HEK293 (cell line): Measurements from ENCODE around the gene EFCAB9.

Experiments
- KLF16 ChIP-seq: fragments of 450-650 bp; formaldehyde crosslinking; IDR thresholded peaks from 2 replicates; pipeline ENCODE4 v1.5.1; 2017; ENCODE audit warnings: missing biosample characterization, missing genetic modification characterization
- KLF7 ChIP-seq: fragments of 450-650 bp; formaldehyde crosslinking; IDR thresholded peaks from 2 replicates; pipeline ENCODE4 v1.5.1; 2016; ENCODE audit warnings: missing biosample characterization, missing genetic modification characterization, borderline replicate concordance
- SP2 ChIP-seq: fragments of 450-650 bp; formaldehyde crosslinking; IDR thresholded peaks from 2 replicates; pipeline ENCODE4 v1.5.1; 2016; ENCODE audit warnings: missing biosample characterization, missing genetic modification characterization
- ZNF169 ChIP-seq: fragments of 450-650 bp; formaldehyde crosslinking; IDR thresholded peaks from 2 replicates; pipeline ENCODE4 v1.5.1; 2016; ENCODE audit warnings: missing biosample characterization, missing genetic modification characterization
- ZNF521 ChIP-seq: fragments of 450-650 bp; formaldehyde crosslinking; IDR thresholded peaks from 2 replicates; pipeline ENCODE4 v1.5.1; 2017; ENCODE audit warnings: missing biosample characterization, mild to moderate bottlenecking, missing genetic modification characterization
- TF ChIP-seq, protein P1 (sequence below): fragments of 450-650 bp; formaldehyde crosslinking; IDR thresholded peaks from 2 replicates; pipeline ENCODE4 v1.5.1; 2016; ENCODE audit warnings: missing biosample characterization, missing genetic modification characterization
- TF ChIP-seq, protein P2 (sequence below): fragments of 450-650 bp; formaldehyde crosslinking; IDR thresholded peaks from 2 replicates; pipeline ENCODE4 v1.5.1; 2016; ENCODE audit warnings: missing biosample characterization, missing genetic modification characterization

DNA sequence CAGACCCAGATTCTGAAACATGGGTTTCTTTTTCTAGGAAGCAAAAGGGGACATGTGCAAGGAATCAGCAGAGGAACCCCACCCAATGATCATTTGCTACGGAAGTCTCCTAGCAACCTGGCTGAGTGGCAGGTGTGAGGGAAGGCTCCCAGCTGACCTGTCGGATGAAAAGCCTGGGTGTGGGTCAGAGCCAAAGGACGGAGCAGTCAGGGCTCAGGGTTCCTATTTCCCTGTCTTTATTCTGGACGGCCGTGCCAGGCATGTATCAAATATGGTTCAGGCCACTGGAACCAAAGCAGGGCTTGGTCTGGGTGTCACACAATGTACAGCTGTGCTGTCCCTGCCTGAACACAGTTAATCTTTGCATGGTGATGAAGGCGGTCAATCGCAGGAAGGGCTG lies 26.1 kb upstream of the EFCAB9 start:
- TF ChIP-seq KLF7 (tag by site-specific recombination) (no peak), ZNF521 (tag by site-specific recombination) (no peak), KLF16 (tag by site-specific recombination) (no peak), ZNF169 (tag by site-specific recombination) (no peak), SP2 (no peak)
- TF ChIP-seq, protein P1, sequence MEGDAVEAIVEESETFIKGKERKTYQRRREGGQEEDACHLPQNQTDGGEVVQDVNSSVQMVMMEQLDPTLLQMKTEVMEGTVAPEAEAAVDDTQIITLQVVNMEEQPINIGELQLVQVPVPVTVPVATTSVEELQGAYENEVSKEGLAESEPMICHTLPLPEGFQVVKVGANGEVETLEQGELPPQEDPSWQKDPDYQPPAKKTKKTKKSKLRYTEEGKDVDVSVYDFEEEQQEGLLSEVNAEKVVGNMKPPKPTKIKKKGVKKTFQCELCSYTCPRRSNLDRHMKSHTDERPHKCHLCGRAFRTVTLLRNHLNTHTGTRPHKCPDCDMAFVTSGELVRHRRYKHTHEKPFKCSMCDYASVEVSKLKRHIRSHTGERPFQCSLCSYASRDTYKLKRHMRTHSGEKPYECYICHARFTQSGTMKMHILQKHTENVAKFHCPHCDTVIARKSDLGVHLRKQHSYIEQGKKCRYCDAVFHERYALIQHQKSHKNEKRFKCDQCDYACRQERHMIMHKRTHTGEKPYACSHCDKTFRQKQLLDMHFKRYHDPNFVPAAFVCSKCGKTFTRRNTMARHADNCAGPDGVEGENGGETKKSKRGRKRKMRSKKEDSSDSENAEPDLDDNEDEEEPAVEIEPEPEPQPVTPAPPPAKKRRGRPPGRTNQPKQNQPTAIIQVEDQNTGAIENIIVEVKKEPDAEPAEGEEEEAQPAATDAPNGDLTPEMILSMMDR (tag by site-specific recombination), result no peak
- TF ChIP-seq, protein P2, sequence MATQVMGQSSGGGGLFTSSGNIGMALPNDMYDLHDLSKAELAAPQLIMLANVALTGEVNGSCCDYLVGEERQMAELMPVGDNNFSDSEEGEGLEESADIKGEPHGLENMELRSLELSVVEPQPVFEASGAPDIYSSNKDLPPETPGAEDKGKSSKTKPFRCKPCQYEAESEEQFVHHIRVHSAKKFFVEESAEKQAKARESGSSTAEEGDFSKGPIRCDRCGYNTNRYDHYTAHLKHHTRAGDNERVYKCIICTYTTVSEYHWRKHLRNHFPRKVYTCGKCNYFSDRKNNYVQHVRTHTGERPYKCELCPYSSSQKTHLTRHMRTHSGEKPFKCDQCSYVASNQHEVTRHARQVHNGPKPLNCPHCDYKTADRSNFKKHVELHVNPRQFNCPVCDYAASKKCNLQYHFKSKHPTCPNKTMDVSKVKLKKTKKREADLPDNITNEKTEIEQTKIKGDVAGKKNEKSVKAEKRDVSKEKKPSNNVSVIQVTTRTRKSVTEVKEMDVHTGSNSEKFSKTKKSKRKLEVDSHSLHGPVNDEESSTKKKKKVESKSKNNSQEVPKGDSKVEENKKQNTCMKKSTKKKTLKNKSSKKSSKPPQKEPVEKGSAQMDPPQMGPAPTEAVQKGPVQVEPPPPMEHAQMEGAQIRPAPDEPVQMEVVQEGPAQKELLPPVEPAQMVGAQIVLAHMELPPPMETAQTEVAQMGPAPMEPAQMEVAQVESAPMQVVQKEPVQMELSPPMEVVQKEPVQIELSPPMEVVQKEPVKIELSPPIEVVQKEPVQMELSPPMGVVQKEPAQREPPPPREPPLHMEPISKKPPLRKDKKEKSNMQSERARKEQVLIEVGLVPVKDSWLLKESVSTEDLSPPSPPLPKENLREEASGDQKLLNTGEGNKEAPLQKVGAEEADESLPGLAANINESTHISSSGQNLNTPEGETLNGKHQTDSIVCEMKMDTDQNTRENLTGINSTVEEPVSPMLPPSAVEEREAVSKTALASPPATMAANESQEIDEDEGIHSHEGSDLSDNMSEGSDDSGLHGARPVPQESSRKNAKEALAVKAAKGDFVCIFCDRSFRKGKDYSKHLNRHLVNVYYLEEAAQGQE (tag by site-specific recombination), result no peak
